ENCODE data around the gene PPIP5K1. TPM values are rescaled to one million over a fixed set of nuclear protein-coding genes. Genes with fewer than 3 reads are reported as not detected.
"Not testable (repeated sequence)": the region's sequence is repeated elsewhere in the genome, so short reads cannot be mapped to it uniquely, and the experiment has no call there.

The PPIP5K1 gene
- total RNA-seq, 1 donor from 2014 or later, result 26.9 TPM

DNA sequence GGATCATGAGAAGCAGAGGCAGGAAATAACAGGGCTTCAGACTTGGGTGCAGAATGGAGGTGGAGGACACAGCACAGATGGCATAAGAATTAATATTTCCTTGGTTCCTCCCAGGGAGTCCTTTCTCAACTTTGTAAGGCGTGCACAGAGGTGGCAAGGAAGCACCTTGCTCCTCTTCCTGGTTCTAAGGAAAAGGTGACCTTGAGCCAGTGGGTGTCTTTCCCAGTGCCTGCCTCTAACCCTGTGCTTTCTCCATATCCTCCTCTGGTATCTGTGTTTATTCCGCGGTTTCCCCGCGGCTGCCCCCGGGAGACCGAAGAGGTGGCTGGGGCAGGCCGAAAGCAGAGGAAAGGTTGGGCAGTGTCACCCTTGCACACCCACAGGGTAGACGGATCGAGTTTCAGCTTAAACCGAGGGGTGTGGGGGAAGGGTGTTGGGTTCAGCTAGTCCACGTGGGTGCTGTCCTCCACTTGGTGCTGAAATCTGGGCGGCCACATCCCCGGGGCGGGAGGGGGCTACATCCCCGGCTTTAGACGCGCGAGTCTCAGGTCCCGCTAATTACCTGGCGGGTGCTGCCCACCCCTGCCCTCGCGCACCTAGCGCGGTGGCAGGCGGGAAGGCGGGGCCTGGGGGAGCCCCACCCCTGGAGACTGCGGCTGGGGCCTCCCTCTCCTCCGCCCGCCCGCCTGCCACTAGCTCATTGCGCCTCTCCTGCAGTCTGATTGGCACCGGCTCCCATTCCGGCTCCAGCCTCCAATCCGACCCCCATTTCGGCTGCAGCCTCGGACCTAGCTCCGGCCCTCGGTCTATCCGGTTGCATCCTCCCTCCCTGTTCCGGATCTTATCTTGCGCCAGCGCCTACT, 3.6 kb upstream of the PPIP5K1 start, which contains the start of gene CKMT1B:
TSS of gene CKMT1B (plus strand) at position 700 of the 863 bp plus-strand sequence. CDS start 192 bp downstream, outside the sequence.
- H3K36me3 Mint-ChIP-seq (ENCODE audit: low read depth, unreplicated experiment); DNase-seq (ENCODE audit: low spot score); H3K27ac Mint-ChIP-seq (ENCODE audit: unreplicated experiment); H3K27me3 Mint-ChIP-seq (ENCODE audit: unreplicated experiment); H3K4me3 Mint-ChIP-seq (ENCODE audit: unreplicated experiment); H3K4me1 Mint-ChIP-seq (ENCODE audit: unreplicated experiment); H3K9me3 Mint-ChIP-seq (ENCODE audit: unreplicated experiment): not testable (repeated sequence)

- H3K9me3 Mint-ChIP-seq (ENCODE audit: unreplicated experiment); H3K27me3 Mint-ChIP-seq (ENCODE audit: unreplicated experiment); H3K27ac Mint-ChIP-seq (ENCODE audit: unreplicated experiment); DNase-seq (ENCODE audit: low spot score); H3K4me1 Mint-ChIP-seq (ENCODE audit: unreplicated experiment); H3K36me3 Mint-ChIP-seq (ENCODE audit: low read depth, unreplicated experiment); H3K4me3 Mint-ChIP-seq (ENCODE audit: unreplicated experiment): not testable (repeated sequence)
Measured at GRCh38 chr15:43592841-43593240, 2.8 kb upstream of the PPIP5K1 start.

DNA sequence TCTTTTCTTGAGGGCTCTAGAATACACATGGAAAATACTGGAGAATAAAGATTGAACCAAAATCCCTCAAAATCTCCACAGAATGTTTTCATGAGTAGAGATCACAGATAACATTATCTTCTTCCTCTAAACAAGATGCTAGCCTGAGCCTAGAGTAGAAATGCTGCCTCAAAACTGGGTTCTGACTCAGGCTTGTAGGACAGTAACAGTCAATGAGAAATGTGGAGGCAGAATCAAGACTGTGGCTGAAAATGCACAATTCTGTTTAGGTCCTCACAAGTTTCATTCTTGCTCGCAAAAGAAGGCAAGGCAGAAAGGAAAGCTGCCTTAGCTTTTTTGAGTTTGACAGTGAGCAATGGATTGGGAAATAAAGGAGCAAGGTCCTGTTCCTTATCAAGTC, 15.4 kb downstream of the PPIP5K1 start:
- H3K36me3 Mint-ChIP-seq (ENCODE audit: low read depth, unreplicated experiment); H3K27ac Mint-ChIP-seq (ENCODE audit: unreplicated experiment); H3K27me3 Mint-ChIP-seq (ENCODE audit: unreplicated experiment); H3K9me3 Mint-ChIP-seq (ENCODE audit: unreplicated experiment); H3K4me3 Mint-ChIP-seq (ENCODE audit: unreplicated experiment); H3K4me1 Mint-ChIP-seq (ENCODE audit: unreplicated experiment); DNase-seq (ENCODE audit: low spot score): not testable (repeated sequence)

- H3K36me3 Mint-ChIP-seq (ENCODE audit: low read depth, unreplicated experiment); H3K27me3 Mint-ChIP-seq (ENCODE audit: unreplicated experiment); H3K9me3 Mint-ChIP-seq (ENCODE audit: unreplicated experiment); H3K27ac Mint-ChIP-seq (ENCODE audit: unreplicated experiment); H3K4me1 Mint-ChIP-seq (ENCODE audit: unreplicated experiment); H3K4me3 Mint-ChIP-seq (ENCODE audit: unreplicated experiment); DNase-seq (ENCODE audit: low spot score): not testable (repeated sequence)
Measured at GRCh38 chr15:43566615-43567014, 23.4 kb downstream of the PPIP5K1 start.

DNA sequence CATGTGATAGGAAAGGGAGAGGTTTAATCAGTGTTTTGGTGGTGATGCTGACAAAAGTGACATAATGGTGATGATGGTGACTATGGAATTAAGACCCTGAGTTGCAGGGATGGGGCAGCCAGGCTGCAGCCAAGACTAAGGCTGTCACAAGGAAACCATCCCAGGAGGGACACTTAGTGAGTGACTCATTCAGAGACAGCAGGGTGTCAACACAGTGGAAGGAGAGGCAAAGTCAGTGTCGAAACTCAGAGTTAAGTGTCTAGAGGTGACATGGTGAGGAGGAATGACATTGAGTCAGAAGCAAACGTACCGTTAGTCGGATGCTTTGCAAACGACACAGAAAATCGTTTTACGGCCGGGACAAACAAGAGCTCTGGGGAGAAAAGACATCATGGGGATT, 26.2 kb downstream of the PPIP5K1 start:
- H3K36me3 Mint-ChIP-seq (ENCODE audit: low read depth, unreplicated experiment); H3K9me3 Mint-ChIP-seq (ENCODE audit: unreplicated experiment); H3K27me3 Mint-ChIP-seq (ENCODE audit: unreplicated experiment); H3K4me1 Mint-ChIP-seq (ENCODE audit: unreplicated experiment); H3K4me3 Mint-ChIP-seq (ENCODE audit: unreplicated experiment); DNase-seq (ENCODE audit: low spot score); H3K27ac Mint-ChIP-seq (ENCODE audit: unreplicated experiment): not testable (repeated sequence)

DNA sequence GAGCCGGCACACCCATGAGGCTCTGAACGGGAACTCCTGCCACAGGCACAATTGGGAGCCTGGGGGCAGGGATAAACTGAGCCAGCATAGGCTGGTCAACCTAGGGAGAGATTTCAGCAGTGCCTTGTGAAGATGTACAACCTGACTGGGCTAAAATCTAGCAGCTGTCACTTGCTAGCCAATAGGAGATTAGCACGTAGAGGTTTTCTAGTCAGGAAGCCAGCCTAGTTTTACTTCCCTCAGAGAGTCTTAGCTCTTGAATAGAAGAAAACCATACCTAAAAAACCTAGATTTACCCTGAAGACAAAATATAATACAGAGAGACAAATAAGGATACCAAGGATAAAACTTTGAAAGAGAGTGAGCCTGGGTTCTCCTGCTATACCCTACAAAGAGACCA, 27.3 kb downstream of the PPIP5K1 start:
- not testable (repeated sequence) for H3K27me3 Mint-ChIP-seq (ENCODE audit: unreplicated experiment); H3K4me1 Mint-ChIP-seq (ENCODE audit: unreplicated experiment); H3K36me3 Mint-ChIP-seq (ENCODE audit: low read depth, unreplicated experiment); H3K4me3 Mint-ChIP-seq (ENCODE audit: unreplicated experiment); H3K27ac Mint-ChIP-seq (ENCODE audit: unreplicated experiment); DNase-seq (ENCODE audit: low spot score); H3K9me3 Mint-ChIP-seq (ENCODE audit: unreplicated experiment)

DNA sequence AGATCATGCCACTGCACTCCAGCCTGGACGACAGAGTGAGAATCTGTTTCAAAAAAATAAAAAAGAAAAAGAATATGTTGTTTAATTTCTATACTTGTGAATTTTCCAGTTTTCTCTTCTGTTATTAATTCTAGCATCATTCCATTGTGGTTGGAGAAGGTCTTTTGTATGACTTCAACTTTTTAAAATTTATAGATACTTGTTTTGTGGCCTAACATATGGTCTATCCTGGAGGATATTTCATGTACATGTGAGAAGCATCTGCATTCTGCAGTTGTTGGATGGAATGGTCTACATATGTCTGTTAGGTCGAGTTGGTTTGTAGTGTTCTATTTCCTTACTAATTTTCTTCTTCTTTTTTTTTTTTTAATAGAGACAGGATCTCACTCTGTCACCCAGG, 37.0 kb downstream of the PPIP5K1 start:
- Mint-ChIP-seq H3K9me3 (ENCODE audit: unreplicated experiment) (no peaks in the 10 kb centered on the region), H3K4me3 (ENCODE audit: unreplicated experiment) (no peak overlapping the region), H3K36me3 (ENCODE audit: low read depth, unreplicated experiment) (no peaks in the 10 kb centered on the region), H3K27ac (ENCODE audit: unreplicated experiment) (no peak overlapping the region), H3K4me1 (ENCODE audit: unreplicated experiment) (no peaks in the 10 kb centered on the region), H3K27me3 (ENCODE audit: unreplicated experiment) (no peaks in the 10 kb centered on the region)
- TF ChIP-seq, protein P1, sequence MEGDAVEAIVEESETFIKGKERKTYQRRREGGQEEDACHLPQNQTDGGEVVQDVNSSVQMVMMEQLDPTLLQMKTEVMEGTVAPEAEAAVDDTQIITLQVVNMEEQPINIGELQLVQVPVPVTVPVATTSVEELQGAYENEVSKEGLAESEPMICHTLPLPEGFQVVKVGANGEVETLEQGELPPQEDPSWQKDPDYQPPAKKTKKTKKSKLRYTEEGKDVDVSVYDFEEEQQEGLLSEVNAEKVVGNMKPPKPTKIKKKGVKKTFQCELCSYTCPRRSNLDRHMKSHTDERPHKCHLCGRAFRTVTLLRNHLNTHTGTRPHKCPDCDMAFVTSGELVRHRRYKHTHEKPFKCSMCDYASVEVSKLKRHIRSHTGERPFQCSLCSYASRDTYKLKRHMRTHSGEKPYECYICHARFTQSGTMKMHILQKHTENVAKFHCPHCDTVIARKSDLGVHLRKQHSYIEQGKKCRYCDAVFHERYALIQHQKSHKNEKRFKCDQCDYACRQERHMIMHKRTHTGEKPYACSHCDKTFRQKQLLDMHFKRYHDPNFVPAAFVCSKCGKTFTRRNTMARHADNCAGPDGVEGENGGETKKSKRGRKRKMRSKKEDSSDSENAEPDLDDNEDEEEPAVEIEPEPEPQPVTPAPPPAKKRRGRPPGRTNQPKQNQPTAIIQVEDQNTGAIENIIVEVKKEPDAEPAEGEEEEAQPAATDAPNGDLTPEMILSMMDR (IDR thresholded peaks at IDR 0.05; ENCODE audit: unreplicated experiment), result no peak
- DNase-seq (ENCODE audit: low spot score), result no peak

DNA sequence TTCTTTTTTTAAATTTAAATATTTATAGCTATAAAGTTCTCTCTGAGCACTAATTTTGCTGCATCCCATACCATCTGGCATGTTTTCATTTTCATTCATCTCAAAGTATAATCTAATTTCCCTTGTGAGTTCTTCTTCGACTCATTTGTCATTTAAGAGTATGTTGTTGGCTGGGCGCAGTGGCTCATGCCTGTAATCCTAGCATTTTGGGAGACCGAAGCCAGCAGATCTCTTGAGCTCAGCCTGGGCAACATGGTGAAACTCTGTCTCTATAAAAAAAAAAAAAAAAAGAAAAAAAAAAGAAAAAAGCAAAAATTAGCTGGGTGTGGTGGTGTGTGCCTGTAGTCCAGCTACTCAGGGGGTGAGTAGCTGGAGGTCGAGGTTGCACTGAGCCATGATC, 37.8 kb downstream of the PPIP5K1 start:
- Mint-ChIP-seq H3K27ac (ENCODE audit: unreplicated experiment) (no peak overlapping the region), H3K36me3 (ENCODE audit: low read depth, unreplicated experiment) (peaks cover 3% of the 10 kb centered on the region)

More for the DNA sequence above, 37.8 kb downstream of the PPIP5K1 start:
- H3K9me3 Mint-ChIP-seq (ENCODE audit: unreplicated experiment), result no peaks in the 10 kb centered on the region
- DNase-seq (ENCODE audit: low spot score), result no peak
- H3K27me3 Mint-ChIP-seq (ENCODE audit: unreplicated experiment), result no peaks in the 10 kb centered on the region
- no peak overlapping the region for H3K4me3 Mint-ChIP-seq (ENCODE audit: unreplicated experiment)
- no peaks in the 10 kb centered on the region for H3K4me1 Mint-ChIP-seq (ENCODE audit: unreplicated experiment)
- TF ChIP-seq, protein P1 (IDR thresholded peaks at IDR 0.05; ENCODE audit: unreplicated experiment), result no peak
